HG02943 (cell line): ENCODE measurements around the gene TAGLN.
A peak's percentile ranks its signal among the peaks of the same experiment; 100 is the strongest.

Experiments used
- ATAC-seq: cut with Tn5 transposase; IDR thresholded peaks from one replicate; pipeline ENCODE4 v1.9.1; 2021; ENCODE audit warnings: mild to moderate bottlenecking, low read depth, moderate library complexity; ENCODE audit not compliant: unreplicated experiment

Gene TAGLN

DNA sequence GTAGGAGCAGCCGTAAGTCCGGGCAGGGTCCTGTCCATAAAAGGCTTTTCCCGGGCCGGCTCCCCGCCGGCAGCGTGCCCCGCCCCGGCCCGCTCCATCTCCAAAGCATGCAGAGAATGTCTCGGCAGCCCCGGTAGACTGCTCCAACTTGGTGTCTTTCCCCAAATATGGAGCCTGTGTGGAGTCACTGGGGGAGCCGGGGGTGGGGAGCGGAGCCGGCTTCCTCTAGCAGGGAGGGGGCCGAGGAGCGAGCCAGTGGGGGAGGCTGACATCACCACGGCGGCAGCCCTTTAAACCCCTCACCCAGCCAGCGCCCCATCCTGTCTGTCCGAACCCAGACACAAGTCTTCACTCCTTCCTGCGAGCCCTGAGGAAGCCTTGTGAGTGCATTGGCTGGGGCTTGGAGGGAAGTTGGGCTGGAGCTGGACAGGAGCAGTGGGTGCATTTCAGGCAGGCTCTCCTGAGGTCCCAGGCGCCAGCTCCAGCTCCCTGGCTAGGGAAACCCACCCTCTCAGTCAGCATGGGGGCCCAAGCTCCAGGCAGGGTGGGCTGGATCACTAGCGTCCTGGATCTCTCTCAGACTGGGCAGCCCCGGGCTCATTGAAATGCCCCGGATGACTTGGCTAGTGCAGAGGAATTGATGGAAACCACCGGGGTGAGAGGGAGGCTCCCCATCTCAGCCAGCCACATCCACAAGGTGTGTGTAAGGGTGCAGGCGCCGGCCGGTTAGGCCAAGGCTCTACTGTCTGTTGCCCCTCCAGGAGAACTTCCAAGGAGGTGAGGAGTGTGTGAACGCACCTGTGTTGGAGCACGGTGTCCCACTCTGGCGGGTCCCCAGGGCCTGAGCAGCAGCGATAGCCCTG is at the start of gene TAGLN:
TAGLN (plus strand) TSS at position 318 of the 863 bp plus-strand sequence. CDS start 3,644 bp downstream, outside the sequence.
- ATAC-seq, result no peak

DNA sequence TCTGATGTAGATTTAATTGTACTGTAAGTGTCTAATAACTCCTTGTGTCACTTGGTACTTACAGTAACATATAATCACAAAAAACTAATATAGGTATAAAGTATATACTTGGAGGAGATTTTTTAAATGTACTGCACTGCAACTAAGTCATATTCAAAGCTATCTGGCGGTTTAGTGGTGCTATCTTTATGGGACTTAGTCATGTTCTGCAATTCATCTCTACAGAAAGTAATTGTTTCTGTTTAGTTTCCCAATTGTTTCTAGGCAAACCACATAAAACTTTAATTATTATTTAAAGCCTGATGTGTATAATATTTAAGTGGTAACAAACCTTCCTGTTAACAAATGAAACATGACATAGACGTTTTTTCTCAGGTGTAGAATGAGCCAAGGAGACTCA is 47.1 kb upstream of the TAGLN start:
- no peak for ATAC-seq

DNA sequence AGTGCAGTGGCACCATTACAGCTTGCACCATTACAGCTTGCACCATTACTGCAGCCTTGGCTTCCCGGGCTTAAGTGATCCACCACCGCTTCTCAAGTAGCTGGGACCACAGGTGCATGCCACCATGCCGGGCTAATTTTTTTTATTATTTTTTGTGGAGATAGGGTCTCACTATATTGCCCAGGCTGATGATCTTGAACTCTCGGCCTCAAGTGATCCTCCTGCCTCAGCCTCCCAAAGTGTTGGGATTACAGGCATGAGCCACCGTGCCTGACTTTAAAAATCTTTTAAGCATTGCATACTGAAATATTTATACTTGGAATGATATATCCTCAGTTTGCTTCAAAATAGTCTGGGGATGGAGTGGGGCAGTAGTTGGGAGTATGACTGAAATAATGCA is 44.7 kb upstream of the TAGLN start:
- ATAC-seq, result no peak

DNA sequence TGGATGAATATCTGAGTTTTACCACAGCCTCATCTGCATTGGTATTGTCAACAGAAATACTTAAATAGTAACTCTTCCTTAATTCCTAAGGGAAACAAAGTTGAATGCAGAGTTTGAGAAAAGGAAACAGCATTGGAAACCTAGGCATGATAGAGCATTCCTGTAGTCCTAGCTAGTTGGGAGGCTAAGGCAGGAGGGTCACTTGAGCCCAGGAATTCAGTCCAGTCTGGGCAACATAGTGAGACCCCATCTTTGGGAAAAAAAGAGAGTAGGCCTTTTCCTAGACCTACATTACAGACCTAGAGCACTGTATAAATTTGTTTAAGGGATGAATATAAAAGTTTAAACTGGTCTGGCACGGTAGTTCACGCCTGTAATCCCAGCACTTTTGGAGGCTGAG is 41.7 kb upstream of the TAGLN start:
- no peak for ATAC-seq

DNA sequence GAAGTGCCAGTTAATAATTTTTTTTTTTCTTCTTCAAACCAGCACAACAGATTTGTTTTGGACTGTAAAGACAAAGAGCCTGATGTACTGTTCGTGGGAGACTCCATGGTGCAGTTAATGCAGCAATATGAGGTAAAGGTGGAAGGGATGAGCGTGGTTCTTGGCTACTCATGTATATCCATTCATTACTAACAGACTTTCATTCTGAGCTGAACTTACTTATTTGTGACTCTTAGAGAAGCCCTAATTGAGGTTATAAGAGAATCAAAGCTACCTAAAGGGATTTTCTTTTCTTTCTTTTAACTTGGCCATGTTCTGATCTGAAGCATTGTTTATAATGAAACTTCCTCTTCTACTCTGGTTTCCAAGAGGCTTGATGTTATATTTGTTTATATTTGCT is 39.3 kb upstream of the TAGLN start:
- no peak for ATAC-seq

DNA sequence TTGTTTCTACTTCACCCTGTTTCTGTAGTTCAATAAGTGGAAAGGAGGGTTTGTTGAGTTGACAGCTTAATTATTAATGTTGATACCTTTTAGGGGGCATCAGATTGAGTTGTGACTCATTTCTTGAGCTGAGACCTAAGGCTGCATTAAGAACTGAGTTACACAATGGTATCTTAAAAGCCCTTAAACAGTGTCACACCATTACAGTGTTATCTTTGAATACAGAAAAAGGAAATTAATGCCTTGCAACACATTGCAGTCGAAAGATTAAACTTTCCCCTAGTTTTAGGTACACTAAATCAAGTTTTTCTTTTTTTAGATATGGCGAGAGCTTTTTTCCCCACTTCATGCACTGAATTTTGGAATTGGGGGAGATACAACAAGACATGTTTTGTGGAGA is 38.3 kb upstream of the TAGLN start:
- ATAC-seq, result no peak

DNA sequence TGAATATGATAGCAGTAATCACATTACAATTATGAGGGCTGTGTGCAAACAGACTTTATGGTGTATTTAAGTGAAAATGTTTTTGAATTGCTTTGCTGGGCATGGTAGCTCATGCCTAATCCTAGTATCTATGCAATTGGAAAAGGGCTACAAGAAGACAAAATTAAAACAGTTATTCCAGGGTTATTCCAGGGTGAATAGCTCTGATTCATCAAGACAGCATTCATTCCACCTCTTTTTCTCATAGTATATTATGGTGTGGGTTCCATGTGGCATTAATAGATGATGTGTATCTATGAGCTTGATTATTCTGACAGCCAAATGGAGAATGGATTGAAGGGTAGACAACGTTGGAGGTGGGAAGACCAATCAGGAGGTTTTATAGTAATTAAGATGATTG is 32.7 kb upstream of the TAGLN start:
- ATAC-seq, result no peak

DNA sequence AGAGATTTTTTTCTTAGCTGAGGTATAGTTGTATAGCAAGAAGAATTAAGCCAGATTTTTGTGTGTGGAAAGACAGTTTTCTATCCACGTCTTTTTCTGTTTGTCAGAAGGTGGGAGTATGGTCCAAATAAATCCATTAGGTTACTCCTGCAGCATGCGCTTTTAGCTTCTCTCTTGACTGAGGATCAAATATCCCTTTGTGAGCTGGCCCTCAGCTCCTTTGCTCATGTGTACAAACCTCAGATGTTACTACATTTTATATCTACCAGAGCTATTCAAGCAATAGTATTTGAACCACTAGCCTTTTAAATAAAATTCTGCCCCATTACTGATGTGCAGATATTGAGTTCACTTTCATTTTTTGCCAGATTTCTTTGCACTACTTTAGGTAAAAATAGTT is 29.4 kb upstream of the TAGLN start:
- ATAC-seq, result no peak

DNA sequence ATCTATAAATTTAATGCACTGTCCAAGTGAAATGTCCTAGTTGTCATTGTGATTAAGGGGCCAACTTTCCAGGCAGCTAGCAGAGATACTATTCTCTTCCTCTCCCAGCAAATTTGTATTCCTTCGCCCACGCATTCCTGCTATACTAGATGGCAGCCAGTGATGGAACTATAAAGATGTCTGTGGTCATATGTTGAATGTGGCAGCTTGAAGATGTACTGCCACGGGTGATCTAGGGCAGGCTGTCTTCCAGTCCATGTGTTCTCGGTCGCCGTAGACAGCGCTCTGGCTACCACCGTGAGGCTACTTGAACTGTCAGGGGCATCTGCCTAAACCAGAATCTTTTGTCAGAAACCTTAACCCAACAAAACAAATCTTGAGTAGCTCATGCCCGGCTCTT is 29.0 kb upstream of the TAGLN start:
- no peak for ATAC-seq

DNA sequence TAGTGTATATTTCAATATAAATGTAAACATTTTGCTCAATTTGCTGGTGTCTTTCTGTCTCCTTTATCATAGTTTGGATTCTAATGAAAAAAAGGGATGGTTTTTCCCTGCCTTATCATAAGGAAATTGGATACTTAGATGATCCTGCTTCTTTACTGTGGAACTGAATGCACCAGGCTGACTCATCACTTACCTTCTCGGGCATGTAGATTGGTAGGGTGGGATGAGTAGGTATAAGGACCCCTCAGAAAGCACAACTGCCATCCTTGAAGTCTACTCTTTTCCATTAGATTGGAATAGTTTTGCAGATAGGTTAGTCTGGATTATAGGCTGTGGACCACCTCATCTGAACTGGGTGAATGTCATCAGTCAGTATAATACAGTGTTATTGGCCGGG is 28.2 kb upstream of the TAGLN start:
- ATAC-seq, result no peak

DNA sequence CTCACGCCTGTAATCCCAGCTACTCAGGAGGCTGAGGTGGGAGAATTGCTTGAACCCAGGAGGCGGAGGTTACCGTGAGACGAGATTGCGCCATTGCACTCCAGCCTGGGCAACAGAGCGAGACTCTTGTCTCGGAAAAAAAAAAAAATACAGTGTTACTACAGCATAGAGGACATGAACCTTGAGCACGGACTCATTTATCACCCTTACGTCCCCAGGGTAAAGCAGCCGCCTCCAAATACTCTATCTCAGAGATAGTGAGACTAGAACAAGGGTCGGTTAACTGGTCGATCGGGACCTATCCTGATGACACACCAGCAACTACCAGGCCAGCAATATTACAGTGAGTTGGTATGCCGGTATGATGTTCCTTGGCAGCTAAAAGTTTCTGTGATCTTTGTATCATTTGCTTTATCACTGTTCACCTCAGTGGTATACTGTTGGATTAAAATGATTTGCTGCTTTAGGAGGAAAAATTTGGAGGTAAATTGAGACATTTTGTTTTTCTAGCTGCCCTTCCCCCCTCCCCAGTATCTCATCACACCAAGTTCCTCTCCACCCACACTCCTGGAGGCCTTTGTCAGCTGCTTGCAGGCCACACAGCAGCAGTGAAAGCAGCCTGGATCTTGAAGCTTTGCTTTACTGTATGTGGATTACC is 27.6 kb upstream of the TAGLN start:
- no peak for ATAC-seq

DNA sequence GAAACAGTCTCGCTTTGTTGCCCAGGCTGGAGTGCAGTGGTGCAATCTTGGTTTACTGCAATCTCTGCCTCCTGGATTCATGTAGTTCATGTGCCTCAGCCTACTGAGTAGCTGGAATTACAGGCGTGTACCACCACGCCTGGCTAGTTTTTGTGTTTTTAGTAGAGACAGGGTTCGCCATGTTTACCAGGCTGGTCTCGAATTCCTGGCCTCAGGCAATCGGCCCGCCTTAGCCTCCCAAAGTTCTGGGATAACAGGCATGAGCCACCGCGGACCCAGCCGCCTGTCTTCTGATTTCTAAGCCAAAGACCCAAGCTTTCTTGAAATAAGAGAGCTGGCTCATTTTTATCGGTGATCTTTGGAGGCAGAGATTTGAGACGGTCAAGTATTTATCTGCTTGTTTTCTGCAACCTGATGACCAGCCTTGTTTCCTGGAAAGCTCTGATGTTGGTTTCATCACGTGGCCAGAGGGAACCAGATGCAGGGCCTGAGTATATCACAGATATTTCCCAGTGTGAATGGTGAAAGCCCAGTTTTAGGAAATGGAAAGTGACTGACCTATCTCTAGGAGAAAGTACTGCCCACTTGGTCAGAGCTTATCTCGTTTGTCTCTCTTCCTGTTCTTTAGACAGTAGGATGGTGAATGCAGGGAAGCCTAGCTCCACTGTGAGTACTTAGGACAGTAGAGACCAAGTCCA is 26.3 kb upstream of the TAGLN start:
- ATAC-seq, result no peak

DNA sequence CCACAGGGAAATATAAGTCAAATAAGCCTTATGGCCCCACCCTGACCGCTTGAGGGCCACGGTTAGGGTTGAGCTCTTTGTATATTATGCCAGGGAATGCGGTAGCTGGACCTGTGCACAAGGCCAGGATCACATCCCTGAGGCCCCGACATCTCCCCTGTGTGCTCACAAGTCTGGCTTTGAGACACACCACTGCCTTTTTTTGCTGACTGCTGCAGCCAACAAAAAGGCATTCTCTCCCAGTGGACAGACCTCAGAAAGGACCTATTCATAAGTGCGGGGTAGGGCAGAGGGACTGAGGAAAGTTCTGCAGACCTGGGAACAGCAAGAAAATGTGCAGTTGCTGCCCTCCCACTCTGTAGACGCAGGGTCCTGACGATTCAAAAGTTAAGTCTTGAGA is 24.1 kb upstream of the TAGLN start:
- ATAC-seq, result no peak

DNA sequence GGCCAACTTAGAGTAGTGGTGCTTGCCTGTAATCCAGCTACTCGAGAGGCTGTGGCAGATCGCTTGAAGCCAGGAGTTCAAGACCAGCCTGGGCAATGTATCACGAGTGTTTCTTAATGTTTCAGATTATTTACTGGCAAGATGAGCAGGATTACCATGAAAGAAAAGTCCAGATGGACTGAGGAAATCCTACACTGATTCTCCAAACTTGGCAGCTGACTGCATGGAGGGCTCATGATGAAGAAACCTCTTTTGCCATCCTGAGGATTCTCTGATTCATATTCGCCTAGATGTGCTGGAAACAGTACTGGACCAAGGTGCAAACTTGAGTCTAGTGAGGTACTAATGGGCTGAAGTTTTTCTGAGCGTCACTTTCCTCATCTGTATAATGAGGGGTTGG is 23.4 kb upstream of the TAGLN start:
- ATAC-seq, result no peak

DNA sequence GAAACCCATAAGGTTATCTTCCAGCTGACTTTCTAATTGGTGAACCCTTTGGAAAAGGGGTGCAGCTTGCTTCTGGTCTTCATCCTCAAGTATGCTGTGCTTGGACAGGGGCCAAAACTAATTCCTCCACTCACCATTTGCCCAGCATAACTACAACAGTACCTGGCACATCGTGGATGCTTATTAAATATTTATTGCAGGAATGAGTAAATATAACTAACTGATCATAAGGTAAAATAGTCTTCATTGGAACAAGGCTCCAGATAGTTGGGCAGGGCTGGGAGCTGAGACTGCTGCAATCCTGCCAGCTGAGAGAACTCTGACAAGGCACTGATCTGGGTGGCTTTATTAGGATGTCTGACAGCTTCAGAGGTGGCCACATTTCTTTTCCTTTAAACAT is 23.0 kb upstream of the TAGLN start:
- ATAC-seq, result no peak

DNA sequence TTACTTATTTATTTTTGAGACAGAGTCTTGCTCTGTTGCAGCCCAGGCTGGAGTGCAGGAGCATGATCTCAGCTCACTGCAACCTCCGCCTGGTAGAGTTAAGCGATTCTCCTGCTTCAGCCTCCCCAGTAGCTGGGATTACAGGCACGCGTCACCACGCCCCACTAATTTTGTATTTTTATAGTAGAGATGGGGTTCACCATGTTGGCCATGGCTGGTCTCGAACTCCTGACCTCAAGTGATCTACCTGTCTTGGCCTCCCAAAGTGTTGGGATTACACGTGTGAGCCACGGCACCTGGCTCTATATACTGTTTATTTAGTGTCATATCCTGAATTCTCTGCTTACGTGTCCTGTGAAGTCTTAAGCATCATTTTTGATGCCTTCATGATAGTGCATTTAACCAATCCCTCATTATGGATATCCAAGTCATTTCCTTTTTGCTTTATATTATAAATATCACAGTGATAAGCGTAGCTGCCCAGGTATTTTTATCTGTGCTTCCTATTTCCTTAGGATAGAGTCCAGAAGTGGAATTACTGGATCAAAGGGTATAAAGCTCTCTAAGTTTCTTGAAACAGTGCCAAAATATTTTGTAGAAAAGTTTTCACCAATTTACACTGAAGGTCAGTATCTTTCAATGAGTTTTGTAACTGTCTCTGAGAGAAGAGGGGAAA is 21.5 kb upstream of the TAGLN start:
- no peak for ATAC-seq

DNA sequence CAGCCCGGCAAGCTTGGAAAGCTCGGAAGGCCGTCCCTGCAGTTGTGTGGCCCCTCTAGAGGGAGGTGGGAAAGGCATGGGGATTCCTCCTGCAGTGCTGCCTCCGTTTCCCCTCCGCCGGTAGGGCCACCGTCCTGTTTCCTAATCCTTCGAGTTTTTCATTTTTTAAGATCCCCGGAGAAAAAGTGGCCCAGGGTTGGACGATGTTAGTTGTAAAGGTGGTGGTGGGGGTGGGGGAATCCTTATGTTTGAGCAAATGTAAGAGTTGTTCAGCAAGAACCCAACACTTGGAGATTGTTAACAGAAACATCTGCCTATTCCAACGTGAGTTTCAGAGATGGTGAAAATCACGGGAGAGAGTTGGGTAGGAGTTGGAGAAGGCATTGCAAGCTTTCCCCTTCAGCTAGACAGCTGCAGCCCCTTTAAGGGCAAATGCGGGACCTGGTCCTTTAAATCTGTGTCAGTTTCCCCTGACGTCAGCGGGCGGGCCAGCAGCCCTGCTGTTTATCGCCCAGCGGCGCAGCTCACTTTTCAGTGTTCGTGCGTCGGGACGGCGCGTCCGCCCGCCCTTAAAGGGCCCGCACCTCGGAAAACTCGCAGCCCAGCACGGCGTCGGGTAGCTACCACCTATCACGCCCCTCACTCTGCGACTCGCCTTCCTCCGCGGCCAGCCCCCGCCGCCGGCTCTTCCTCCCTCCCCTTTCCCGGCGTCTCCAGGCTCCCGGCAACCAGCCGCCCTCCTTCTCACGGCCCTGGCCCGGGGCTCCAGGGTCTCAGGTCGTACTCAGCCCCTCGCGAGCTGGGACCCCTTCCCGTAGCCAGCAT is 20.7 kb upstream of the TAGLN start, which contains the start of gene SIDT2:
SIDT2 (plus strand) TSS at position 534 of the 825 bp plus-strand sequence. CDS start 521 bp downstream, outside the sequence.
- peak; percentile 75 for ATAC-seq

DNA sequence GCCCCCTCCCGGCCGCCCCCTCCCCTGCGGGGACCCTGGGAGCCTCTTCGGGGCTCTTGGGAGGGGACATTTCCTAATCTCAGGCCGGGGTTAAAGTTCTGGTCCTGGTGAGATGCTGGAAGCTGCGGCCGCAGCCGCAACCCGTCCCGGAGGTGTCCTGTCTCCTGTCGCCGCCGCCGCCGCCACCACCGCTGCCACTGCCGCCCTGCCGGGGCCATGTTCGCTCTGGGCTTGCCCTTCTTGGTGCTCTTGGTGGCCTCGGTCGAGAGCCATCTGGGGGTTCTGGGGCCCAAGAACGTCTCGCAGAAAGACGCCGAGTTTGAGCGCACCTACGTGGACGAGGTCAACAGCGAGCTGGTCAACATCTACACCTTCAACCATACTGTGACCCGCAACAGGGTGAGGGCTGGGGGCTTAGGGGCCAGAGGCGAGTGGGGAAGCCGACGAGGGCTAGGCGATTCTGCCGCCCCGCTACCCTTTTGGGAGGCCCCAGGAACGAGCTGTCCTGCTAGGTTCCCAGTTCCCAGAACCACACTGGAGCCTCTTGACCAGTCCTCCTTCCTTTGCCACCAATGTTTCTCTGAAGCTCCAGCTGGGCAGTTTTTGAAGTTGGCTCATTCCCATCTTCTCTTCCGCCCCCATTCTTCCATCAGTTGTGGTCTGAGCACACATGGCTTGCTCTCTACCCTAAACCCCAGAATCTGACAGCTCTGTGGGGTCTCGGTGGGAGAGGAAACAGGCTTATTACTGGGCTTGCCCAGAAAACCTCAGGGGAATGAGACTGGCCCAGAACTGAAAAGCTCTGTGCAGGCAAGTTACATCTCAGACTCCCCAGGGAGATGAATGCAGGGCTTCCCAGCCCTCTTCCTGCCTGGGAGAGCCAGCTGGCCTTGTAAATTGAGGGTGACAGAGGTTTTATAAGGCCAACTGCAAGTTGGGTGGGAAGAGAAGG is 19.8 kb upstream of the TAGLN start:
- ATAC-seq, result peak; percentile 32

DNA sequence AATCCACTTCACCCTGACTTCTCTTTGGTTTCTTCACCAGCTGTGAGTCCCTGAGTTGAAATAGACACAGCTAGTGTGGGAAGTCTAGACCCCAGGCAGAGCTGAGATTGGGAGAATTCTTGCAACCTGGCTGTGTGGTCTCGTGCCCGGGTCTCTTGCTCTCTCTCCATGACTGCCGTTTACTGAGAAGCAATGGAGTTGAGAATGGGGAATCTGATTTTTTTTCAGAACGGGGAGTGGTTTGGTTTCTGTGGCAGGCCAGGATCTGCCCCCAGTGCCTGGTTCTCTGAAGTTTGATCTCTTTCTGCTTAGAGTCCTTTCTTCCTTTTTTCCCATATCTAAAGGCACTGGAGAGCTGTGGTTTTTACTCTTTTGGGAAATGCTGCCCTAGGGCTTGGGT is 19.1 kb upstream of the TAGLN start:
- no peak for ATAC-seq
